Cardiac fibroblast (primary cell): ENCODE data around the gene PKMYT1.

Experiments used
- DNase-seq, 2 donors: peaks; one replicate each; pipeline versions ENCODE4 v3.0.0 to v3.0.0-alpha.2; 2010; ENCODE audit warnings: low read depth in 2 of 2
- H3K4me3 ChIP-seq, 2 donors: replicated peaks in 1 of 2; 1 replicate in 1 of 2; 2 replicates in 1 of 2; pipeline ENCODE4 v1.5.1; 2011; ENCODE audit warnings: low read depth in 2 of 2, low read length in 2 of 2, mild to moderate bottlenecking in 2 of 2, moderate library complexity in 1 of 2
- TF ChIP-seq, protein P1 (sequence below): IDR thresholded peaks from one replicate; pipeline ENCODE4 v1.5.1; 2011; ENCODE audit warnings: low read depth, mild to moderate bottlenecking, low read length, inconsistent platforms

The PKMYT1 gene

DNA sequence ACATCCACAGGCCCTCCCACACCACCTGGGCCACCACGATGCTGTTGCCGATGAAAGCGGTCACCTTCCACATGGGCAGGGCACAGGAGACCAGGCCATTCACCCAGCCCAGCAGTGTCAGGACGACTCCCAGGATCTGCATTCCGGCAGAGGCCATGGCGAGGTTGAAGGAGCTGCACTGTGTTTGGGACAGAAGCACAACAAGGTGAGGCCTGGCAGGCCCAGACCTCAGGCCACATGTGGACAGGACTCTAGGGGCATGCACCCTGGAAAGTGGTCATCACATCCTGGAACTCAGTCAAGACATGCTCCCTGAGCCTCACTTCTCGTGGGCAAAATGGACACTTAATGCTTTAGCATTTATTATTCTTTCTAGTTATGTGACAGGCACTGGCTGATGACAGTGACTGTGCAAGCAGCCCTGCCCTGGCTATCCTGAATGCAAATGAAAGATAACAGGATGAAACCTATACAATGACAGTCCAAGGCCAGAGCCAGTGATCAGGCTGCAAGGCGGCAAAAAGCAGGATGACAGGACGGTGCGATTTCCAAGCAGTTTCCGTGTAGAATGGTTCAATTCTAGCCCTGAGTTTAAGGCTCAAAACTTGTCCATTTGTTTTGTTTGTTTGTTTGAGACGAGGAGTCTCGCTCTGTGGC lies 35.7 kb upstream of the PKMYT1 start:
- TF ChIP-seq, protein P1, sequence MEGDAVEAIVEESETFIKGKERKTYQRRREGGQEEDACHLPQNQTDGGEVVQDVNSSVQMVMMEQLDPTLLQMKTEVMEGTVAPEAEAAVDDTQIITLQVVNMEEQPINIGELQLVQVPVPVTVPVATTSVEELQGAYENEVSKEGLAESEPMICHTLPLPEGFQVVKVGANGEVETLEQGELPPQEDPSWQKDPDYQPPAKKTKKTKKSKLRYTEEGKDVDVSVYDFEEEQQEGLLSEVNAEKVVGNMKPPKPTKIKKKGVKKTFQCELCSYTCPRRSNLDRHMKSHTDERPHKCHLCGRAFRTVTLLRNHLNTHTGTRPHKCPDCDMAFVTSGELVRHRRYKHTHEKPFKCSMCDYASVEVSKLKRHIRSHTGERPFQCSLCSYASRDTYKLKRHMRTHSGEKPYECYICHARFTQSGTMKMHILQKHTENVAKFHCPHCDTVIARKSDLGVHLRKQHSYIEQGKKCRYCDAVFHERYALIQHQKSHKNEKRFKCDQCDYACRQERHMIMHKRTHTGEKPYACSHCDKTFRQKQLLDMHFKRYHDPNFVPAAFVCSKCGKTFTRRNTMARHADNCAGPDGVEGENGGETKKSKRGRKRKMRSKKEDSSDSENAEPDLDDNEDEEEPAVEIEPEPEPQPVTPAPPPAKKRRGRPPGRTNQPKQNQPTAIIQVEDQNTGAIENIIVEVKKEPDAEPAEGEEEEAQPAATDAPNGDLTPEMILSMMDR = no peak
- DNase-seq = no peak
- H3K4me3 ChIP-seq = no peak overlapping the region

DNA sequence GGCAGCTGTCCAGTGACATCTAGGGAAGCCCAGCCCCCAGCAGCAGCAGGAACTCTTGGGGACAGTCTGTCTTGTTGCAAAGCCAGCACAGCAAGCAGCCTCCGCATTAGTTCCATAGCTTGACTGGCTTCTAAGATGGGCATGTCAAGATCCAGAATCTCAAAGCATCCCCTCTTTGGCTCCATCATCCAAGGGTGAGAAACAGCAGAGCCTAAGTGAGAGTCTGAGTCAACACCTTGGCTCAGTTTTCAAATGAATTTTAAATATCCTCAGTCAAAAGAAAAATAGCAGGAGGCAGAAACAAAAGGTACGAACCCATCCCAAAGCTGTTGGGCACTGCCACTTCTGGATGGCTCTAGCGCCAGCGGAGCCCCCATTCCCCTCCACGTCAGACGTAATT lies 34.7 kb upstream of the PKMYT1 start:
- no peak overlapping the region for H3K4me3 ChIP-seq
- no peak for DNase-seq
- TF ChIP-seq, protein P1 = no peak

DNA sequence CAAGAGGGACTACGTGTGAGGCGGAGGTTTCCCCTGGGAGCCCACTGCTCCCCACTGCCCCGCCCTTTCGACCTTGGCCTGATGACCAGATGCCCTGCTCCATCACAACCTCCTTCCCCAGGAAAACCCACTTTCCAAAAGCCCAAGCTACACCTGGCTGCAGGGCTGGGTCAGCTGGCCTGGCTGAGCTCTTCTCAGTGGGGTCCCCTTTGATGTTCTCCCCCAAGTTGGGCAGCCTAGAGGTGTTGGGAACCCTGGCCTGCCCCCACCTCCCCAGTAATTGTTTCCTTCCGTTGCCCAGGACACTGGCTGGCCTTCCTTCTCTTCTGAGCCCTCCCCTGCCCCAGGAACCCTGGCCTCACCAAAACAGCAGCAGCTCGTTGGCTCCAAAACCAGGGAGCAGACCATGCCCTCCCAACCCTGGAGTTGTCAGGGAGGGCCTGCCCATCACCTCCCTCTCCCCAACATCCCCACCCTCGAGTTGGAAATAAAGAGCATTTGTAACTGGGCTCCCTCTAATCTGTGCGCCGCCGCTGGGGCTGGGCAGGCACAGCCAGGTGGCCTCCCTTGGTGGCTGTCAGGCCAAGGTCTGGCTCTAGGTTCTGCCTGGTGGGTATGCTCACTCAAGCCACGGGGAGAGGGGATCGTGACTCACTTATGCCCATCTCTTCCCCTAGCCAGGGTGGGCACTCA lies 33.9 kb upstream of the PKMYT1 start:
- TF ChIP-seq, protein P1 = no peak
- no peak overlapping the region for H3K4me3 ChIP-seq
- no peak for DNase-seq

DNA sequence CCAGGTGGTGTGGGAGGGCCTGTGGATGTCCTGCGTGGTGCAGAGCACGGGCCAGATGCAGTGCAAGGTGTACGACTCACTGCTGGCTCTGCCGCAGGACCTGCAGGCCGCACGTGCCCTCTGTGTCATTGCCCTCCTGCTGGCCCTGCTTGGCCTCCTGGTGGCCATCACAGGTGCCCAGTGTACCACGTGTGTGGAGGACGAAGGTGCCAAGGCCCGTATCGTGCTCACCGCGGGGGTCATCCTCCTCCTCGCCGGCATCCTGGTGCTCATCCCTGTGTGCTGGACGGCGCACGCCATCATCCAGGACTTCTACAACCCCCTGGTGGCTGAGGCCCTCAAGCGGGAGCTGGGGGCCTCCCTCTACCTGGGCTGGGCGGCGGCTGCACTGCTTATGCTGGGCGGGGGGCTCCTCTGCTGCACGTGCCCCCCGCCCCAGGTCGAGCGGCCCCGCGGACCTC lies 33.3 kb upstream of the PKMYT1 start:
- TF ChIP-seq, protein P1 = no peak
- H3K4me3 ChIP-seq = no peak overlapping the region
- DNase-seq = no peak

DNA sequence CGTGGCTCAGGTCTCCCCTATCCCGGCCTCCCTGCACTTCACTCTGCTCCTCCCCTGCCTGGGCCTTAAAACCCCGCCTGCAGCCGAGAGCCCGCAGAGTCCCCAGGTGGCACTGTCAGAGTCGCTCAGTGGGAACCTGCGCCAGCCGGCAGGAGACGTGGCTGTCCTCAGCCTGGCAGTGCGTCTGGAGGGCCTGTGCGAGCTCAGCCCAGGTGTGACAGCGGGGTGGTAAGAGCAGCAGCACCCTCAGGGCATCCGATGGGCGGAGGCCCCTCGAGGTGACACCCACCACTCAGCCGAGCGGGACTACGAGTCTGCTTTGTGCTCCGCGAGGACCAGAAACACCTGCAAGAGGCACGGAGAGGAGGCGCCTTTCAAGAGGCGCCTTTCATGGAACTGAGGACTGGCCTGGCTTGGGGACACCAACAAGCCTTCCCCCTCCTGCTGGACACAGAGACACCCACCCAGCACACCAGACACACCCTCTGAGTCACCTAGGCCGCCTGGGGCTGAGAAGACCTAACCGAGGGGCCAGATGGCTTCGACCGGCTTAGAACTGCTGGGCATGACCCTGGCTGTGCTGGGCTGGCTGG lies 32.7 kb upstream of the PKMYT1 start, which contains the start of gene CLDN9:
Gene CLDN9 (plus strand): TSS at position 96 of the 593 bp plus-strand sequence. CDS start 440 bp downstream, at position 536.
- H3K4me3 ChIP-seq = no peak within 1 kb of the TSS
- TF ChIP-seq, protein P1 = no peak
- DNase-seq = no peak

DNA sequence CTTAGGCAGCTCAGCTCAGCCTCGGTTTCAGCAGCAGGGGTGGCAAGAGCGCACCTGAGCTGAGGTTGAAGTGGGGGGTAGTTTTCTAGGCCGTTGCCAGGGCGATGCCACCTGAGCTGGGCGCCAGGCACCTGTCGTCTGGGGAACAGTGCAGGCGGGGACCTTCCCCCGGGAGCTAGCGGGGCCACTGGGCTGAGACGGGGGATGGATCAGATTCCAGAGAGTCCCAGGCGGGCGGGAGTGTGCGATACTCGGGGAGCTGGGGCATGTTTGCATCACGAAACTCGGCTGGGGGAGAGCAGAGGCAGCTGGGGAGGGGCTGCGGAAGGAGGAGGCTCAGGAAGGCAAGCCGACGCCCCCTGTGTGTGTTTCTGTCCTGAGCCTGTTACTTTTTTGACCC lies 32.0 kb upstream of the PKMYT1 start:
- no peak for DNase-seq
- TF ChIP-seq, protein P1 = no peak
- H3K4me3 ChIP-seq = no peak overlapping the region
